ENCODE measurements around the gene NKAPL.

The NKAPL gene

GRCh38 chr6:28264834-28265401, 5.8 kb downstream of the NKAPL start:
- Histone ChIP-seq H3K4me1 (ENCODE audit: control insufficient read depth in 1 of 2, insufficient read depth in 1 of 2, low read depth in 1 of 2, low read length in 1 of 2) (peaks cover 9 to 14% of the 10 kb centered on the region in 2 experiments), H3K4me3 (ENCODE audit: low read depth in 1 of 2, low read length in 1 of 2) (no peak overlapping the region), H3K9me3 (no peaks in the 10 kb centered on the region), H3K27ac (no peak overlapping the region), H3K27me3 (peaks cover 44% of the 10 kb centered on the region), H3K36me3 (no peaks in the 10 kb centered on the region)
- TF ChIP-seq, protein P1, sequence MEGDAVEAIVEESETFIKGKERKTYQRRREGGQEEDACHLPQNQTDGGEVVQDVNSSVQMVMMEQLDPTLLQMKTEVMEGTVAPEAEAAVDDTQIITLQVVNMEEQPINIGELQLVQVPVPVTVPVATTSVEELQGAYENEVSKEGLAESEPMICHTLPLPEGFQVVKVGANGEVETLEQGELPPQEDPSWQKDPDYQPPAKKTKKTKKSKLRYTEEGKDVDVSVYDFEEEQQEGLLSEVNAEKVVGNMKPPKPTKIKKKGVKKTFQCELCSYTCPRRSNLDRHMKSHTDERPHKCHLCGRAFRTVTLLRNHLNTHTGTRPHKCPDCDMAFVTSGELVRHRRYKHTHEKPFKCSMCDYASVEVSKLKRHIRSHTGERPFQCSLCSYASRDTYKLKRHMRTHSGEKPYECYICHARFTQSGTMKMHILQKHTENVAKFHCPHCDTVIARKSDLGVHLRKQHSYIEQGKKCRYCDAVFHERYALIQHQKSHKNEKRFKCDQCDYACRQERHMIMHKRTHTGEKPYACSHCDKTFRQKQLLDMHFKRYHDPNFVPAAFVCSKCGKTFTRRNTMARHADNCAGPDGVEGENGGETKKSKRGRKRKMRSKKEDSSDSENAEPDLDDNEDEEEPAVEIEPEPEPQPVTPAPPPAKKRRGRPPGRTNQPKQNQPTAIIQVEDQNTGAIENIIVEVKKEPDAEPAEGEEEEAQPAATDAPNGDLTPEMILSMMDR (IDR thresholded peaks at IDR 0.05): no peak

GRCh38 chr6:28266563-28266961, 7.5 kb downstream of the NKAPL start:
- Histone ChIP-seq H3K4me3 (ENCODE audit: low read depth in 1 of 2, low read length in 1 of 2) (peak overlapping the region; percentile 65 to 70), H3K27me3 (peaks cover 34% of the 10 kb centered on the region), H3K36me3 (no peaks in the 10 kb centered on the region), H3K27ac (no peak overlapping the region), H3K4me1 (ENCODE audit: control insufficient read depth in 1 of 2, insufficient read depth in 1 of 2, low read depth in 1 of 2, low read length in 1 of 2) (peaks cover 9 to 14% of the 10 kb centered on the region in 2 experiments), H3K9me3 (no peaks in the 10 kb centered on the region)
- TF ChIP-seq, protein P1 (IDR thresholded peaks at IDR 0.05): no peak

- H3K4me1 ChIP-seq (ENCODE audit: control insufficient read depth in 1 of 2, insufficient read depth in 1 of 2, low read depth in 1 of 2, low read length in 1 of 2): peaks cover 9 to 14% of the 10 kb centered on the region in 2 experiments
These were observed 8.0 kb downstream of the NKAPL start, which contains the start of gene ZSCAN26 for GRCh38 chr6:28266962-28267694. Gene ZSCAN26 (plus strand): TSS chr6:28267143. CDS start chr6:28271920, 4,777 bp downstream.

DNA sequence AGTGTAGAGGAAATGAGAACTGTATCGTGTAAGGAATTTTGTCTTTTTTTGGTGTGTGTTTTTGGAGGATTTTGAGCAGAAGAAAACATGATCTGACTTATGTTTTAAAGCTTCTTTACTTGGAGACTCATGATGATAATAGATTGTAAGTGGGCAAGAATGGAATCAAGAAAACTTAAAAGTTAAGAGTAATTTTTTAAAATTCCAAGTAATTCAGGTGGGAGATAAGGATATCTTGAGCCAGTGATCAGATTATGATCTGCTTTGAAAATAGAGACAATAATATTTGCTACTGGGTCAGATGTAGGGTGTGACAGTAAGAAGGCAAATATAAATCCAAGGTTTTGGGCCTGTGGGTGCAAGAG, 8.6 kb downstream of the NKAPL start:
- H3K27ac ChIP-seq: no peak overlapping the region
- peak overlapping the region; percentile 65 to 70 for H3K4me3 ChIP-seq (ENCODE audit: low read depth in 1 of 2, low read length in 1 of 2)
- H3K27me3 ChIP-seq: peaks cover 24% of the 10 kb centered on the region
- peaks cover 9 to 14% of the 10 kb centered on the region in 2 experiments for H3K4me1 ChIP-seq (ENCODE audit: control insufficient read depth in 1 of 2, insufficient read depth in 1 of 2, low read depth in 1 of 2, low read length in 1 of 2)
- peaks cover 10% of the 10 kb centered on the region for H3K36me3 ChIP-seq
- no peaks in the 10 kb centered on the region for H3K9me3 ChIP-seq
- TF ChIP-seq, protein P1 (IDR thresholded peaks at IDR 0.05): no peak

More at GRCh38 chr6:28266962-28267694, 8.0 kb downstream of the NKAPL start, which contains the start of gene ZSCAN26:
- H3K4me3 ChIP-seq (ENCODE audit: low read depth in 1 of 2, low read length in 1 of 2): peak within 1 kb of the TSS; percentile 65 to 70
- H3K27ac ChIP-seq: peak within 1 kb of the TSS; percentile 54
- peaks cover 4% of the 10 kb centered on the region for H3K36me3 ChIP-seq
- TF ChIP-seq, protein P1 (IDR thresholded peaks at IDR 0.05): no peak
- no peaks in the 10 kb centered on the region for H3K9me3 ChIP-seq
- peaks cover 29% of the 10 kb centered on the region for H3K27me3 ChIP-seq

DNA sequence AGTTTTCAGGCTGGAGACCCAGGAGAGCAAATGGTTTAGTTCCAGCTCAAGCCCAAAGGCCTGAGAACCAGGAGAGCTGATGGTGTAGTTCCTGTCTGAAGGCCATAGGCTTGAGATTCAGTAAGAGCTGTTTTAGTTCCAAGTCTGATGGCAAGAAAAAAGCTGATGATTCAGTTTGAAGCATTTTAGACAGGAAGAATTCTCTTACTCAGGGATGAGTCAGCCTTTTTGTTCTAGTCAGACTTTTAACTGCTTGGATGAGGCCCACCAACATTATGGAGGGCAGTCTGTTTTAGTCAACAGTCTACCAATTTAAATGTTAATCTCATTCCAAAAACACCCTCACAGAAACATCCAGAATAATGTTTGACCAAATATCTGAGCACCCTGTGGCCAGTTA, 10.4 kb downstream of the NKAPL start:
- peaks cover 20% of the 10 kb centered on the region for H3K36me3 ChIP-seq
- peaks cover 6% of the 10 kb centered on the region for H3K27me3 ChIP-seq
- no peak overlapping the region for H3K27ac ChIP-seq

More for the DNA sequence above, 10.4 kb downstream of the NKAPL start:
- peaks cover 9 to 14% of the 10 kb centered on the region in 2 experiments for H3K4me1 ChIP-seq (ENCODE audit: control insufficient read depth in 1 of 2, insufficient read depth in 1 of 2, low read depth in 1 of 2, low read length in 1 of 2)
- TF ChIP-seq, protein P1 (IDR thresholded peaks at IDR 0.05): no peak
- no peaks in the 10 kb centered on the region for H3K9me3 ChIP-seq
- no peak overlapping the region for H3K4me3 ChIP-seq (ENCODE audit: low read depth in 1 of 2, low read length in 1 of 2)
